SK-N-MC (cell line): Measurements from ENCODE around the gene ARRDC5.

ENCODE experiments used
- EZH2 ChIP-seq: fragments of 200-600 bp; sonication (generic); IDR thresholded peaks from one replicate; pipeline ENCODE4 v1.6.1; 2017; ENCODE audit warnings: antibody characterized with exemption
- POLR2AphosphoS5 ChIP-seq: IDR thresholded peaks from 2 replicates; pipeline ENCODE4 v1.6.1; 2012; ENCODE audit warnings: mild to moderate bottlenecking, low read depth, low read length, borderline replicate concordance

DNA sequence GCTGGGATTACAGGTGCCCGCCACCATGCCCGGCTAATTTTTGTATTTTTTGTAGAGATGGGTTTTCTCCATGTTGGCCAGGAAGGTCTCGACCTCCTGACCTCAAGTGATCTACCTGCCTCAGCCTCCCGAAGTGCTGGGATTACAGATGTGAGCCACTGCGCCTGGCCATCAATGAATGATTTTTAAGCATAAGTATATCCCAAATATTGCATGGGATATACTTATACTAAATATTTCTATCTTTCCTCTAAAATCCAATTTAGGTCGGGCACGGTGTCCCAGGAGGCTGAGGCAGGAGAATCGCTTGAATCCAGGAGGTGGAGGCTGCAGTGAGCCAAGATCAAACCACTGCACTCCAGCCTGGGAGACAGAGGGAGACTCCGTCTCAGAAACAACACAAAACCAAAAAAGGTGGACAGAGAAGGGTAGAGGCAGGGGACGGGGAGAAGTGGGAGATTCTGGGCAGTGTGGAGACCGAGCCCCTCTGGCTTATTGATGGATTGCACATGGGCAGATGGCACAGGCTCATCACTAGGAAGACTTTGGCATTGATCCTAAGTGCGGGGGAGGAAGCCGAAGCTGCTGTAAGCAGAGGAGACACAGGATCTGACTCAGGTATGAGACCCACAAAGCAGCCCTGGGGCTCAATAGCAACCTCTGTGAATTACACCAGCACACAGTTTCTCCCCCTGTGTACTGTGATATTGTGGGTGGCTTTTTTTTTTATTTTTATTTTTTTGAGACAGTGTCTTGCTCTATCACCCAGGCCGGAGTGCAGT lies 13.5 kb downstream of the ARRDC5 start:
- no peak for TF ChIP-seq EZH2
- TF ChIP-seq POLR2AphosphoS5, result no peak
